Fibroblast of peridontal ligament (primary cell): Measurements from ENCODE around the gene NOP53.
"Not testable (repeated sequence)": the region's sequence is repeated elsewhere in the genome, so short reads cannot be mapped to it uniquely, and the experiment has no call there.

Source experiments
- DNase-seq: peaks from one replicate; pipeline ENCODE4 v3.0.0-alpha.2; 2010; ENCODE audit errors: extremely low read depth

The NOP53 gene

DNA sequence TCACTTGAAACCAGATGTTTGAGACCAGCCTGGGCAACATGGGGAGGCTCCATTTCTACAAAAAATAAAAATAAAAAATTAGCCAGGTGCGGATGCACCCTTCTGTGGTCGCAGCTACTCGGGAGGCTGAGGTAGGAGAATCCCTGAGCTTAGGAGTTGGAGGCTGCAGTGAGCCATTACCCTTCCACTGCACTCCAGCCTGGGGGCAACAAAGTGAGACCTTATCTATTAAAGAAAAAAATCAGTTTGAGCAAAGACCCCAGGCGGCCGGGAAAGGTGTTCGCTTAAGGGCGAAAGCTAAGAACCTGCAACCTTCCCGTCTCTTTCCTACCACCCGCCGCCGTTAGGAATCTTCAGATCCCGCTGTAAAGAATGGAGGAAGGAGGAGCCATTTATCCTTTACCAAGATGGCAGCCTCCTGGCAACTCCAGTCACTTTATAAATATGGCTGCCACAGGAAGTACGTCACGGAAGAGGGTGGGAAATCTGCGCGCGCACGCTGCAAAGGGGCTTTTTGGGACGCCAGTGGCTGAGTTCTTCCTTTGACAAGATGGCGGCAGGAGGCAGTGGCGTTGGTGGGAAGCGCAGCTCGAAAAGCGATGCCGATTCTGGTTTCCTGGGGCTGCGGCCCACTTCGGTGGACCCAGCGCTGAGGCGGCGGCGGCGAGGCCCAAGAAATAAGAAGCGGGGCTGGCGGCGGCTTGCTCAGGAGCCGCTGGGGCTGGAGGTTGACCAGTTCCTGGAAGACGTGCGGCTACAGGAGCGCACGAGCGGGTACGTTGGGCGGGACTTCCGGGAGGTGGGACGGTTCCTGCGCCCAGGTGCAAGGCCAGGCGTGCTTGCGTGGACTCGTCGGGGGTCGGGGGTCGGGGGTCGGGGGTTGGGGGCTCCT is at the start of gene NOP53:
TSS of gene NOP53 (plus strand) at position 537 of the 892 bp plus-strand sequence. CDS start at position 551, 14 bp downstream.
- DNase-seq: peak; percentile 98

DNA sequence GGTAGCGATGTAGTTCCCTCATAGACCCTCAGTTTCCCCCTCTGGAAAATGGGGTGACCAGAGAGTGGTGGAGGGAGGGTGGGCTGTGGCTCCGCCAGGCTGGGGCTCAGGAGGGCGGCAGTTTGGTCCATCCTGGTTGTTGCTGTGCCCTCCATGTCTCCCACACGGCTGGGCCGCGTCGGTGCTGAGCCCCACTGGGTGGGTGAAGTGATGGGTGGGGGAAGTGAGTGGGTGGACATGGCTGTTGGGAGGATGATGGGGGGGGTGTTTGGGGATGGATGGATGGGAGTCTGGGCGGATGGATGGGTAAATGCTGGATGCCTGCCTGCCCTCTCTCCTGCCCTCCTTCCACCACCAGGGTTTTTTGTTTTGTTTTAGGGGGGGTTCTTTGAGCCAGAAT is 48.7 kb upstream of the NOP53 start:
- DNase-seq: no peak

GRCh38 chr19:47697863-47698609 is 47.3 kb upstream of the NOP53 start:
- DNase-seq: peak; percentile 80

GRCh38 chr19:47698631-47699359 is 46.6 kb upstream of the NOP53 start:
- DNase-seq: no peak

- DNase-seq: peak; percentile 16
Observed at GRCh38 chr19:47699360-47699917, 45.9 kb upstream of the NOP53 start.

GRCh38 chr19:47700934-47701716 is 44.2 kb upstream of the NOP53 start:
- DNase-seq: no peak

- no peak for DNase-seq
Observed at GRCh38 chr19:47701717-47702552, 43.4 kb upstream of the NOP53 start.

- DNase-seq: no peak
Observed at GRCh38 chr19:47702671-47703070, 42.7 kb upstream of the NOP53 start.

DNA sequence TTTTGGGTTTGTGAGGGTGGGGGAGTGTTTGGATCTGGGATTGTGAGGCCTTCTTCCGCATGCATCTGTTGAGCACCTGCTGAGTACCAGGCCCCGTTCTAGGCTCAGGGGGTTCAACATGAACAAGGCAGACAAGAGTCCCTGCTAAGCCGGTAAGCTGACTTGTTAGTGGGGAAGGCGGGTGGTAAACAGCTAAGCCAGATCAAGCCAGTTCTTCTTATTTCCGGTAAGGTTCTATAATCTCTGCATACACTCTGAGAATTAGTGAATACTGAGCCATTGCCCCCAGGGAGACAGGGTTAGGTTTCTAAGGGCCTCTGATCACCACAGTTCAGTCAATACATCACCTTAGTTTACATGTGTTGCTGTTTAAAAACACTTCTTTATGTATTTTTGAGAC is 42.0 kb upstream of the NOP53 start:
- no peak for DNase-seq

- peak; percentile 77 for DNase-seq
Observed at GRCh38 chr19:47704024-47704423, 41.3 kb upstream of the NOP53 start.

DNA sequence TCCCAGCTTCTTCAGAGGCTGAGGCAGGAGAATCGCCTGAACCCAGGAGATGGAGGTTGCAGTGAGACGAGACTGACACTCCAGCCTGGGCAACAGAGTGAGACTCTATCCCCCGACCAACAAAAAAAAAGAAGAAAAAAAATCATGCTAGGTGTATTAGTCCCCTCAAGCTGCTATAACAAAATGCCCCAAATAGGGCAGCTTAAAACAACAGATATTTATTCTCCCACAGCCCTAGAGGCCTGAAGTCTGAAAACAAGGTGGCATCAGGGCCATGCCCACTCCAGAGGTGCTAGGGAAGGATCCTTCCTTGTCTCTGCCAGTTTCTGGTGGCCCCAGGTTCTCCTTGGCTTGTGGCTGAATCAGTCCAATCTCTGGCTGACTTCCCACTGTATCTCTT is 40.7 kb upstream of the NOP53 start:
- no peak for DNase-seq

DNA sequence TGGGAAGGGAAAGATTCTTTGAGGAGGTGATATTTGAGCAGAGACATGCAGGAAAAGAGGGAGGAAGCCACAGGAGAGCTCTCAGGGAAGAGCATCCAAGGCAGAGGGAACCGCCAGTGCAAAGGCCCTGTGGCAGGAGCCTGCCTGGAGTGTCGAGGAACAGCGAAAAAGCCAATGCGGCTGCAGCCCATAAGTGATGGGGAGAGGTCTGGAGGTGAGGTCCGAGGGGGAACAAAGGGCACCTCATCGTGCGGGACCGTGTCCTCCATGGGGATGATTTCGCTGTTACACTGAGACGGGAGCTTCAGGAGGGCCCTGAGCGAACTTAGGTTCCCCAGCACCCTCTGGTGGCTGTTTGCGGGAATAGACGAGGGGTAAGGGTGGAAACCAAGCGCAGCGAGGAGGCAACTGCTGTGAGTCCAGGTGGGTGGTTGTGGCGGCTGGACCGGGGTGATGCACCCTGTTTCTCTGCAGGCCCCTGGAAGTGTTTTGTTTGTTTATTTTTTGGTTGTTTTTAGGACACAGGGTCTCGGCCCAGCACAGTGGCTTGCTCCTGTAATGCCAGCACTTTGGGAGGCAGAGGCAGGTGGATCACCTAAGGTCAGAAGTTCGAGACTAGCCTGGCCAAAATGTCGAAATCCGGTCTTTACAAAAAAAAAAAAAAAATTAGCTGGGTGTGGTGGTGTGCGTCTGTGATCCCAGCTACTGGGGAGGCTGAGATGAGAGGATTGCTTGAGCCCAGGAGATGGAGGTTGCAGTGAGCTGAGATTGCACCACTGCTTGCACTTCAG is 38.0 kb upstream of the NOP53 start:
- DNase-seq: peak; percentile 74

GRCh38 chr19:47711652-47712242 is 33.6 kb upstream of the NOP53 start:
- DNase-seq: no peak

GRCh38 chr19:47713046-47714021 is 32.0 kb upstream of the NOP53 start, which contains the start of gene EHD2:
EHD2 (plus strand) TSS chr19:47713422; CDS start chr19:47716613, 3,191 bp downstream.
- DNase-seq: peak; percentile 72

DNA sequence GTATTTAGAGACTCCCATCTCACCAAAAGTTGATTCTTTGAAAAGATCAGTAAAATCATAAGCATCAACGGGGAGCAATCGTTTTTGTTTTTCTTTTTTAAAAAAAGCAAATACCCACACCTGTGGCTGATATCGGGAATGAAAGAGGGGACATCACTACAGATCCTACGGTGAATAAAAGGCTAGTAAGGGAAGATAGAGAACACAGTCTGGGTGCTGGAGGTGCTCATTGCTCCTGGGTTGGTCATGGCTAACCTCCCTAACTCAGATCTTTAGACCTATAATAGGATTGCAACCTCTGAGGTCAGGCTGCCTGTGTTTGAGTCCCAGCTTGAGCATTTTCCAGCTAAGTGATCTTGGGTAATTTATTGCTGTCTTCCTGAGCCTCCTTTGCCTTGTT is 31.0 kb upstream of the NOP53 start:
- DNase-seq: peak; percentile 29

- not testable (repeated sequence) for DNase-seq
Observed at GRCh38 chr19:47714855-47715254, 30.5 kb upstream of the NOP53 start.

DNA sequence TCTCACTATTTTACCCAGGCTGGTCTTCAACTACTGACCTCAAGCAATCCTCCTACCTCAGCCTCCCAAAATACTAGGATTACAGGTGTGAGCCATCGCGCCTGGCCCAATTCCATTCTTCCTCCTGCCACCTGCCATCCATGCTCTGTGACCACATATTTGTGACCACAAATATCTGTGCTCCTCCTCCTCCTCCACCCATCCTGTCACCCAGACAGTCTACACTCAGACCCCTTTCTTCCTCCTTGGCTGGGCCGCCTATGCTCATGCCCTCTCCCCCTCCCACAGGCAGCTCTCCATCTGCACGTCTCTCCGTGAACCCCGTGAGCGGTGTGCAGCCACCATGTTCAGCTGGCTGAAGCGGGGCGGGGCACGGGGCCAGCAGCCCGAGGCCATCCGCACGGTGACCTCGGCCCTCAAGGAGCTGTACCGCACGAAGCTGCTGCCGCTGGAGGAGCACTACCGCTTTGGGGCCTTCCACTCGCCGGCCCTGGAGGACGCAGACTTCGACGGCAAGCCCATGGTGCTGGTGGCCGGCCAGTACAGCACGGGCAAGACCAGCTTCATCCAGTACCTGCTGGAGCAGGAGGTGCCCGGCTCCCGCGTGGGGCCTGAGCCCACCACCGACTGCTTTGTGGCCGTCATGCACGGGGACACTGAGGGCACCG is 28.9 kb upstream of the NOP53 start:
- no peak for DNase-seq
